Measurements from ENCODE around the gene OAS3. TPM values are rescaled to one million over a fixed set of nuclear protein-coding genes. Genes with fewer than 3 reads are reported as not detected.
A peak's percentile ranks its signal among the peaks of the same experiment; 100 is the strongest.

Gene OAS3
- total RNA-seq, 4 donors from 2014 or later: 19.5 to 30.0 (median 24.1) TPM

DNA sequence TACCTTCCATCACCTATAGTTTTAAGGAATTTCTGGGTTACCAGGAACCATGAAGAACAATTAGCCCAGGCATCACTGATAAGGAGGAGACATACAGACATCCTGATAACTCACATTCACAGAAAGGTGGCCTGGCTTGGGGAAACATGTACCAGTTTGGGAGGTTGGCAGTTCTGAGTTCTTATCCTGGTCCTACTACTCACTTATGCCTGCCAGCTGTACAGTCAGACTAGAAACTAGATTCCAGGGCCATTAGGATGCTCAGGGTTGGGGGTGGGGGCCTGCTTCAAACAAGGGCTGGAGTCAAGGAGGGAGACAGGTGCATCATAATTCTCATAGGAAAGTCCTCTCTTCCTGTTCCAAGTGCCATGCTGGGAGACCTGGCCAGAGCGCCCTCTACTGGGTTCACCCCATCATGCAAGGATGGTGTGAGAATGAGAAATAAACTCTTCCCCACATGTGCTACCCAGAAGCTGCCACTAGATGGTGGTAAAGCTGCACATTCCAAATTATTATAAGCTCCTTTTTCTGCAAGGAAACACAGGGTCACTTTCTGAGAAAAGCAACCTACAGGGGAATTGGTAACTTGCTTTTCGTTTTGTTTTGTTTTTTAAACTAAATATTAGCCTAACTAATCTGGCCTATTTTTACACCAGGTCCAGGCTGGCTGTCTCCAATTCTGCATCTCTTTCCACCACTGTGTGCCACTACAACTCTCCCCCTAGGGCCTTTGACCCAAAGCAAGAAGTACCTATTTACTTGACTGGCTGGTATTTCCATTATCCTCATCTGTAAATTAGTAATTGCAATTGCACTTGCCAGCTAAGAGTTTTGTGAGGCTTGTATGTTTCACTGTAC lies 54.5 kb downstream of the OAS3 start:
- peak in 1 of 2 donors; percentile 70 for DNase-seq (ENCODE audit: low spot score in 2 of 2)
- no peak for TF ChIP-seq POLR2AphosphoS5 (IDR thresholded peaks at IDR 0.05)
- TF ChIP-seq EP300 (IDR thresholded peaks at IDR 0.05): no peak
- TF ChIP-seq POLR2A (IDR thresholded peaks at IDR 0.05): no peak
- TF ChIP-seq, protein P1, sequence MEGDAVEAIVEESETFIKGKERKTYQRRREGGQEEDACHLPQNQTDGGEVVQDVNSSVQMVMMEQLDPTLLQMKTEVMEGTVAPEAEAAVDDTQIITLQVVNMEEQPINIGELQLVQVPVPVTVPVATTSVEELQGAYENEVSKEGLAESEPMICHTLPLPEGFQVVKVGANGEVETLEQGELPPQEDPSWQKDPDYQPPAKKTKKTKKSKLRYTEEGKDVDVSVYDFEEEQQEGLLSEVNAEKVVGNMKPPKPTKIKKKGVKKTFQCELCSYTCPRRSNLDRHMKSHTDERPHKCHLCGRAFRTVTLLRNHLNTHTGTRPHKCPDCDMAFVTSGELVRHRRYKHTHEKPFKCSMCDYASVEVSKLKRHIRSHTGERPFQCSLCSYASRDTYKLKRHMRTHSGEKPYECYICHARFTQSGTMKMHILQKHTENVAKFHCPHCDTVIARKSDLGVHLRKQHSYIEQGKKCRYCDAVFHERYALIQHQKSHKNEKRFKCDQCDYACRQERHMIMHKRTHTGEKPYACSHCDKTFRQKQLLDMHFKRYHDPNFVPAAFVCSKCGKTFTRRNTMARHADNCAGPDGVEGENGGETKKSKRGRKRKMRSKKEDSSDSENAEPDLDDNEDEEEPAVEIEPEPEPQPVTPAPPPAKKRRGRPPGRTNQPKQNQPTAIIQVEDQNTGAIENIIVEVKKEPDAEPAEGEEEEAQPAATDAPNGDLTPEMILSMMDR (IDR thresholded peaks at IDR 0.05): peak; percentile 26 to 61
- no peaks in the 10 kb centered on the region for H3K27me3 ChIP-seq
- no peak overlapping the region for H3K4me3 ChIP-seq
- no peaks in the 10 kb centered on the region for H3K4me1 ChIP-seq
- peaks cover 16% of the 10 kb centered on the region for H3K36me3 ChIP-seq
- H3K27ac ChIP-seq: no peak overlapping the region
- WGBS: 14% methylated on average over 2 of the region's 2 CpGs
- no peaks in the 10 kb centered on the region for H3K9me3 ChIP-seq

DNA sequence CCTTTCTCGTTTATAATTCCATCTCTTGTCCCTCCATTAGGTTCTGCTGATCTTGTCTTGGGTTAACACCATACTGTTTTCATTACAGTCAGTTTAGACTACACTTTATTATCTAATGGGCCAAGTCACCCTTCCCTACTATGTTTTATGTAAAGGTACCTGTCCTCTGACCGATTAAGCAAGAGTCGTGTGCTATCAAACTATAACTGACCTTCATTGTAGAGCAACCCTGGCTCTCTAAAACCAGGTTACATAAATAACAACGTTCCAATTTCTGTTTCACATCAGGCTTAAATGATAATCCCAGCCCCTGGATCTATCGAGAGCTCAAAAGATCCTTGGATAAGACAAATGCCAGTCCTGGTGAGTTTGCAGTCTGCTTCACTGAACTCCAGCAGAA lies 56.7 kb downstream of the OAS3 start:
- Histone ChIP-seq H3K9me3 (no peaks in the 10 kb centered on the region), H3K36me3 (peaks cover 12% of the 10 kb centered on the region), H3K27ac (no peak overlapping the region), H3K27me3 (no peaks in the 10 kb centered on the region), H3K4me1 (no peaks in the 10 kb centered on the region), H3K4me3 (no peak overlapping the region)
- no peak for DNase-seq (ENCODE audit: low spot score in 2 of 2)
- WGBS: 87% methylated on average over 5 of the region's 5 CpGs
- TF ChIP-seq, protein P1 (IDR thresholded peaks at IDR 0.05): no peak
- no peak for TF ChIP-seq POLR2AphosphoS5 (IDR thresholded peaks at IDR 0.05)
- TF ChIP-seq EP300 (IDR thresholded peaks at IDR 0.05): no peak
- TF ChIP-seq POLR2A (IDR thresholded peaks at IDR 0.05): no peak

DNA sequence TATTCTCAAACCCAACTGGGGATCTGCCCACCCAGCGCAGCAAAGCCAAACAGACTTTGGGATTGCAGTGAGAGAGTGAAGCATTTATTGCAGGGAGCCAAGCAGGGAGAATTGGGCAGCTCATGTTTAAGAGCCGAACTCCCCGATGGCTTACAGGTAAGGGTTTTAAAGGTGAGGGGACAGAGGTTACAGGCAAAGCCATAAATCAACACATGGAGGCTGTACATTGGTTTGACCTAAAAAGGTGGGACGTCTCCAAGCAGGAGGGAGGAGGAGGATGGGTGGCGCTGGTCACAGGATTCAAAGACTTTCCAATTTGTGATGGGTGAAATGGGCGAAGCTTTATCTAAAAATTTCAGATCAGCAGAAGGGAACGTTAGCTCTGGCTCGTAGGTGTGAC lies 58.2 kb downstream of the OAS3 start:
- Histone ChIP-seq H3K27me3 (no peaks in the 10 kb centered on the region), H3K36me3 (peaks cover 12% of the 10 kb centered on the region), H3K4me1 (no peaks in the 10 kb centered on the region), H3K4me3 (no peak overlapping the region), H3K9me3 (no peaks in the 10 kb centered on the region), H3K27ac (no peak overlapping the region)
- DNase-seq (ENCODE audit: low spot score in 2 of 2): peak in 1 of 2 donors; percentile 4
- 84% methylated on average over 8 of the region's 8 CpGs for WGBS
- TF ChIP-seq POLR2A (IDR thresholded peaks at IDR 0.05) (no peak), POLR2AphosphoS5 (IDR thresholded peaks at IDR 0.05) (no peak), EP300 (IDR thresholded peaks at IDR 0.05) (no peak)
- TF ChIP-seq, protein P1 (IDR thresholded peaks at IDR 0.05): no peak

DNA sequence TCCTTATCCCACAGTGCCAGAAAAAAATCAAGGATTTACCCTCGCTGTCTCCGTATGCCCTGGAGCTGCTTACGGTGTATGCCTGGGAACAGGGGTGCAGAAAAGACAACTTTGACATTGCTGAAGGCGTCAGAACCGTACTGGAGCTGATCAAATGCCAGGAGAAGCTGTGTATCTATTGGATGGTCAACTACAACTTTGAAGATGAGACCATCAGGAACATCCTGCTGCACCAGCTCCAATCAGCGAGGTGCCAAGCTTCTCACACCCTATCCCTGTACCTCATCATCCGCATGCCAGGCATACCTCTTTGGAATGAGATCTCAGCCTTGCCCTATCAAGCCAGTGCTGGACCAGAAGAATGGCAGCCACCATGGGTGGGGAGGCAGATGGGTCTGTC lies 59.2 kb downstream of the OAS3 start:
- Histone ChIP-seq H3K27me3 (no peaks in the 10 kb centered on the region), H3K36me3 (peaks cover 12% of the 10 kb centered on the region), H3K4me1 (no peaks in the 10 kb centered on the region), H3K27ac (no peak overlapping the region), H3K9me3 (no peaks in the 10 kb centered on the region), H3K4me3 (no peak overlapping the region)
- TF ChIP-seq POLR2A (IDR thresholded peaks at IDR 0.05) (no peak), EP300 (IDR thresholded peaks at IDR 0.05) (no peak), POLR2AphosphoS5 (IDR thresholded peaks at IDR 0.05) (no peak)
- TF ChIP-seq, protein P1 (IDR thresholded peaks at IDR 0.05): no peak
- 96% methylated on average over 7 of the region's 7 CpGs for WGBS
- DNase-seq (ENCODE audit: low spot score in 2 of 2): peak in 1 of 2 donors; percentile 16

GRCh38 chr12:112998987-112999767 lies 60.9 kb downstream of the OAS3 start:
- WGBS: 86% methylated on average over 8 of the region's 12 CpGs
- TF ChIP-seq, protein P1 (IDR thresholded peaks at IDR 0.05): no peak
- no peak for TF ChIP-seq EP300 (IDR thresholded peaks at IDR 0.05)

More at GRCh38 chr12:112998987-112999767, 60.9 kb downstream of the OAS3 start:
- Histone ChIP-seq H3K27me3 (no peaks in the 10 kb centered on the region), H3K4me1 (no peaks in the 10 kb centered on the region), H3K36me3 (peaks cover 19% of the 10 kb centered on the region), H3K4me3 (no peak overlapping the region), H3K27ac (no peak overlapping the region), H3K9me3 (no peaks in the 10 kb centered on the region)
- peak in 1 of 2 donors; percentile 53 for DNase-seq (ENCODE audit: low spot score in 2 of 2)

Data from suprapubic skin (tissue), 4 donors.